ENCODE results near the gene STAT4. TPM values are rescaled to one million over a fixed set of nuclear protein-coding genes. Genes with fewer than 3 reads are reported as not detected.

The STAT4 gene
- total and polyA plus RNA-seq, 4 donors: 0.85 to 7.9 (median 3.2) TPM

DNA sequence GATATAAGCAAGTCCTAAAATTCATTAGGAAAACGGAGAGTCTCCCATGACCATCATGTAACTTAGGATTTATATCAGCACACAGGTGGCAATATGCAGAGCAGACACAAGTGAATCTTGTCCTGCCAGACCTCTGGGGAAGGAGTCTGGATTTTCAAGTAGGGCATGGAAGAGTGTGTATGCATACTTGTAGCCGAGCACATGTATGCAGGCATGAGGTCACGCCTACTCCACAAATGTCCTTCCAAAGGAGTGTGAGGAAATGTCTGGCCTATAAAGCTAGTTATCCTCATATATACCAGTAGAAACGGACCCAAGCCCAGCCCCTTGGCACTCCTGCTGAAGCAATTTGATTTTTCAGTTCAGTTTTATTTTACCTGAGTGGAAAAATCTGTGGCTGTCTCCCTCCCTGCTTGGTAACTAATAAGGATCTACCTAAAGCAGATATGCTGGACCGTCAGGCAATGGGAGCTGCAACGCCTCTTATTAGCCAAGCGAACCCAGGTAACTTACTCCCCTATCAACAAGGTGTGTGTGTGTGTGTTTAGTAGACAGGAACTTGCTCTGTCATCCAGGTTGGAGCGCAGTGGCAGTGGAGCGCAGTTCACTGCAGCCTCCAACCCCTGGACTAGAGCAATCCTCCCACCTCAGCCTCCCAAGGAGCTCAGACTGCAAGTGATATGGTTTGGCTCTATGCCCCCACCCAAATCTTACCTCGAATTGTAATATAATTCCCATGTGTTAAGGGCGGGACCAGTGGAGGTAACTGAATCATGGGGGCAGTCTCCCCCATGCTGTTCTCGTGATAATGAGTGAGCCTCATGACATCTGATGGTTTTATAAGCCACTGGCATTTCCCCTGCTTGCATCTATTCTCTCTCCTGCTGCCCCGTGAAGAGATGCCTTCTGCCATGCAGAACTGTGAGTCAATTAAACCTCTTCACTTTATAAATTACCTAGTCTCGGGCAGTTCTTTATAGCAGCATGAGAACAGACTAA is 139.6 kb downstream of the STAT4 start:
- Histone ChIP-seq H3K9me3 (ENCODE audit: control insufficient read depth in 4 of 4, low read length in 3 of 4) (no peaks in the 10 kb centered on the region), H3K36me3 (ENCODE audit: control insufficient read depth in 4 of 4, insufficient read depth in 3 of 4, low read depth in 1 of 4, low read length in 3 of 4) (peaks cover 1 to 41% (median 30%) of the 10 kb centered on the region in 4 donors), H3K9ac (ENCODE audit: low read depth in 1 of 2, low read length in 2 of 2) (no peak overlapping the region), H3K27ac (ENCODE audit: low read depth in 1 of 2, low read length in 2 of 2) (no peak overlapping the region), H3K4me3 (ENCODE audit: low read depth in 1 of 3, low read length in 3 of 3) (no peak overlapping the region), H3K4me1 (ENCODE audit: control insufficient read depth in 4 of 4, insufficient read depth in 4 of 4, low read length in 3 of 4) (peaks cover 7 to 29% (median 18%) of the 10 kb centered on the region in 4 donors), H3K27me3 (ENCODE audit: control insufficient read depth in 4 of 4, insufficient read depth in 4 of 4, low read length in 3 of 4) (no peaks in the 10 kb centered on the region)
- DNase-seq (ENCODE audit: low spot score): no peak
- TF ChIP-seq NR2F2 (IDR thresholded peaks at IDR 0.05) (no peak), JUND (IDR thresholded peaks at IDR 0.05) (no peak), HNF4G (IDR thresholded peaks at IDR 0.05) (no peak), RAD21 (IDR thresholded peaks at IDR 0.05) (no peak), RXRA (IDR thresholded peaks at IDR 0.05) (no peak), EGR1 (IDR thresholded peaks at IDR 0.05; ENCODE audit: low read depth in 2 of 2) (no peak), TAF1 (conservative IDR thresholded peaks at IDR 0.05) (no peak), SP1 (IDR thresholded peaks at IDR 0.05) (no peak), FOXA2 (IDR thresholded peaks at IDR 0.05) (no peak), HNF4A (conservative IDR thresholded peaks at IDR 0.05) (no peak)
- TF ChIP-seq, protein P1, sequence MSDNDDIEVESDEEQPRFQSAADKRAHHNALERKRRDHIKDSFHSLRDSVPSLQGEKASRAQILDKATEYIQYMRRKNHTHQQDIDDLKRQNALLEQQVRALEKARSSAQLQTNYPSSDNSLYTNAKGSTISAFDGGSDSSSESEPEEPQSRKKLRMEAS (IDR thresholded peaks at IDR 0.05): no peak
- TF ChIP-seq, protein P2, sequence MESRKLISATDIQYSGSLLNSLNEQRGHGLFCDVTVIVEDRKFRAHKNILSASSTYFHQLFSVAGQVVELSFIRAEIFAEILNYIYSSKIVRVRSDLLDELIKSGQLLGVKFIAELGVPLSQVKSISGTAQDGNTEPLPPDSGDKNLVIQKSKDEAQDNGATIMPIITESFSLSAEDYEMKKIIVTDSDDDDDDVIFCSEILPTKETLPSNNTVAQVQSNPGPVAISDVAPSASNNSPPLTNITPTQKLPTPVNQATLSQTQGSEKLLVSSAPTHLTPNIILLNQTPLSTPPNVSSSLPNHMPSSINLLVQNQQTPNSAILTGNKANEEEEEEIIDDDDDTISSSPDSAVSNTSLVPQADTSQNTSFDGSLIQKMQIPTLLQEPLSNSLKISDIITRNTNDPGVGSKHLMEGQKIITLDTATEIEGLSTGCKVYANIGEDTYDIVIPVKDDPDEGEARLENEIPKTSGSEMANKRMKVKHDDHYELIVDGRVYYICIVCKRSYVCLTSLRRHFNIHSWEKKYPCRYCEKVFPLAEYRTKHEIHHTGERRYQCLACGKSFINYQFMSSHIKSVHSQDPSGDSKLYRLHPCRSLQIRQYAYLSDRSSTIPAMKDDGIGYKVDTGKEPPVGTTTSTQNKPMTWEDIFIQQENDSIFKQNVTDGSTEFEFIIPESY (IDR thresholded peaks at IDR 0.05): no peak
- TF ChIP-seq, protein P3, sequence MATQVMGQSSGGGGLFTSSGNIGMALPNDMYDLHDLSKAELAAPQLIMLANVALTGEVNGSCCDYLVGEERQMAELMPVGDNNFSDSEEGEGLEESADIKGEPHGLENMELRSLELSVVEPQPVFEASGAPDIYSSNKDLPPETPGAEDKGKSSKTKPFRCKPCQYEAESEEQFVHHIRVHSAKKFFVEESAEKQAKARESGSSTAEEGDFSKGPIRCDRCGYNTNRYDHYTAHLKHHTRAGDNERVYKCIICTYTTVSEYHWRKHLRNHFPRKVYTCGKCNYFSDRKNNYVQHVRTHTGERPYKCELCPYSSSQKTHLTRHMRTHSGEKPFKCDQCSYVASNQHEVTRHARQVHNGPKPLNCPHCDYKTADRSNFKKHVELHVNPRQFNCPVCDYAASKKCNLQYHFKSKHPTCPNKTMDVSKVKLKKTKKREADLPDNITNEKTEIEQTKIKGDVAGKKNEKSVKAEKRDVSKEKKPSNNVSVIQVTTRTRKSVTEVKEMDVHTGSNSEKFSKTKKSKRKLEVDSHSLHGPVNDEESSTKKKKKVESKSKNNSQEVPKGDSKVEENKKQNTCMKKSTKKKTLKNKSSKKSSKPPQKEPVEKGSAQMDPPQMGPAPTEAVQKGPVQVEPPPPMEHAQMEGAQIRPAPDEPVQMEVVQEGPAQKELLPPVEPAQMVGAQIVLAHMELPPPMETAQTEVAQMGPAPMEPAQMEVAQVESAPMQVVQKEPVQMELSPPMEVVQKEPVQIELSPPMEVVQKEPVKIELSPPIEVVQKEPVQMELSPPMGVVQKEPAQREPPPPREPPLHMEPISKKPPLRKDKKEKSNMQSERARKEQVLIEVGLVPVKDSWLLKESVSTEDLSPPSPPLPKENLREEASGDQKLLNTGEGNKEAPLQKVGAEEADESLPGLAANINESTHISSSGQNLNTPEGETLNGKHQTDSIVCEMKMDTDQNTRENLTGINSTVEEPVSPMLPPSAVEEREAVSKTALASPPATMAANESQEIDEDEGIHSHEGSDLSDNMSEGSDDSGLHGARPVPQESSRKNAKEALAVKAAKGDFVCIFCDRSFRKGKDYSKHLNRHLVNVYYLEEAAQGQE (IDR thresholded peaks at IDR 0.05): no peak
- TF ChIP-seq, protein P4, sequence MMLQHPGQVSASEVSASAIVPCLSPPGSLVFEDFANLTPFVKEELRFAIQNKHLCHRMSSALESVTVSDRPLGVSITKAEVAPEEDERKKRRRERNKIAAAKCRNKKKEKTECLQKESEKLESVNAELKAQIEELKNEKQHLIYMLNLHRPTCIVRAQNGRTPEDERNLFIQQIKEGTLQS (IDR thresholded peaks at IDR 0.05): no peak
- TF ChIP-seq, protein P5, sequence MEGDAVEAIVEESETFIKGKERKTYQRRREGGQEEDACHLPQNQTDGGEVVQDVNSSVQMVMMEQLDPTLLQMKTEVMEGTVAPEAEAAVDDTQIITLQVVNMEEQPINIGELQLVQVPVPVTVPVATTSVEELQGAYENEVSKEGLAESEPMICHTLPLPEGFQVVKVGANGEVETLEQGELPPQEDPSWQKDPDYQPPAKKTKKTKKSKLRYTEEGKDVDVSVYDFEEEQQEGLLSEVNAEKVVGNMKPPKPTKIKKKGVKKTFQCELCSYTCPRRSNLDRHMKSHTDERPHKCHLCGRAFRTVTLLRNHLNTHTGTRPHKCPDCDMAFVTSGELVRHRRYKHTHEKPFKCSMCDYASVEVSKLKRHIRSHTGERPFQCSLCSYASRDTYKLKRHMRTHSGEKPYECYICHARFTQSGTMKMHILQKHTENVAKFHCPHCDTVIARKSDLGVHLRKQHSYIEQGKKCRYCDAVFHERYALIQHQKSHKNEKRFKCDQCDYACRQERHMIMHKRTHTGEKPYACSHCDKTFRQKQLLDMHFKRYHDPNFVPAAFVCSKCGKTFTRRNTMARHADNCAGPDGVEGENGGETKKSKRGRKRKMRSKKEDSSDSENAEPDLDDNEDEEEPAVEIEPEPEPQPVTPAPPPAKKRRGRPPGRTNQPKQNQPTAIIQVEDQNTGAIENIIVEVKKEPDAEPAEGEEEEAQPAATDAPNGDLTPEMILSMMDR (IDR thresholded peaks at IDR 0.05; ENCODE audit: low read depth, low read length, missing input control): no peak
- WGBS: 86% methylated on average over 14 of the region's 14 CpGs

Measured in liver (tissue), 9 donors.